ENCODE results near the gene UACA. TPM values are rescaled to one million over a fixed set of nuclear protein-coding genes. Genes with fewer than 3 reads are reported as not detected.

UACA gene
- total and polyA plus RNA-seq, 4 donors, result 9.2 to 195 (median 37.9) TPM

- WGBS, 2 donors, result 88 to 95% methylated on average over 4 of the region's 4 CpGs
- peaks cover 0 to 3% (median 0%) of the 10 kb centered on the region in 5 donors for H3K4me1 ChIP-seq (ENCODE audit: control insufficient read depth in 5 of 5, insufficient read depth in 5 of 5, low read length in 5 of 5)
- no peak for TF ChIP-seq CTCF (IDR thresholded peaks at IDR 0.05; ENCODE audit: control extremely low read depth, extremely low read depth)
- no peak overlapping the region for H3K27ac ChIP-seq (ENCODE audit: low read depth in 1 of 2, low read length in 1 of 2)
- no peaks in the 10 kb centered on the region for H3K9me3 ChIP-seq (ENCODE audit: control insufficient read depth in 4 of 4, insufficient read depth in 3 of 4, low read length in 3 of 4)
- ATAC-seq (ENCODE audit: insufficient read depth, low FRiP score) (no peak), DNase-seq (no peak)
- no peak overlapping the region for H3K9ac ChIP-seq (ENCODE audit: insufficient read depth in 1 of 2, low read length in 2 of 2)
- H3K36me3 ChIP-seq (ENCODE audit: control insufficient read depth in 4 of 4, insufficient read depth in 4 of 4, low read length in 4 of 4), result peaks cover 0 to 4% (median 1%) of the 10 kb centered on the region in 4 donors
- H3K27me3 ChIP-seq (ENCODE audit: control insufficient read depth in 3 of 3, insufficient read depth in 3 of 3, low read length in 2 of 3), result no peaks in the 10 kb centered on the region
- H3K4me3 ChIP-seq, result no peak overlapping the region
These were observed 109.9 kb downstream of the UACA start for GRCh38 chr15:70653426-70653825.

DNA sequence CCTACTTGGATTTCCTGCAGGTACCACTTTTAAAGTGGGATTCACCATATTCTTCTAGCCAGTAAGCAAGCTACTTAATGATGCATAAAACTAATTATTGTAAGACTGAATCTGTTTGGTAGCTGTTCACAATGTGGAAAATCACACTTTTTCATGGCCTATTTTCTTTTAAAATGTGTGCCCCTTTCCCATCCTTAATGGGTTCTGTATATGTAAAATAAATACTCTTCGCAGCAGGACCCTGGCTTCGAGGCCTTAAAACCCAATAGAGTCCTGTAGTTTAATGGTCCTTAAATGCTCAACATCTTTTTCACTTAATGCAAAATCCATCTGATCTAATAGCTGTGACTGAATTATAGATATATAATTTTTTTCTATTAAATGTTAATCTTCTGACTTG lies 111.0 kb downstream of the UACA start:
- Histone ChIP-seq H3K4me1 (ENCODE audit: control insufficient read depth in 5 of 5, insufficient read depth in 5 of 5, low read length in 5 of 5) (no peaks in the 10 kb centered on the region), H3K9me3 (ENCODE audit: control insufficient read depth in 4 of 4, insufficient read depth in 3 of 4, low read length in 3 of 4) (no peaks in the 10 kb centered on the region), H3K36me3 (ENCODE audit: control insufficient read depth in 4 of 4, insufficient read depth in 4 of 4, low read length in 4 of 4) (peaks cover 0 to 2% (median under 1%) of the 10 kb centered on the region in 4 donors), H3K4me3 (no peak overlapping the region), H3K9ac (ENCODE audit: insufficient read depth in 1 of 2, low read length in 2 of 2) (no peak overlapping the region), H3K27me3 (ENCODE audit: control insufficient read depth in 3 of 3, insufficient read depth in 3 of 3, low read length in 2 of 3) (no peaks in the 10 kb centered on the region), H3K27ac (ENCODE audit: low read depth in 1 of 2, low read length in 1 of 2) (no peak overlapping the region)
- TF ChIP-seq CTCF (IDR thresholded peaks at IDR 0.05; ENCODE audit: control extremely low read depth, extremely low read depth), result no peak
- ATAC-seq (ENCODE audit: insufficient read depth, low FRiP score) (no peak), DNase-seq (no peak)
- 94 to 95% methylated on average over 2 of the region's 2 CpGs for WGBS, 2 donors

DNA sequence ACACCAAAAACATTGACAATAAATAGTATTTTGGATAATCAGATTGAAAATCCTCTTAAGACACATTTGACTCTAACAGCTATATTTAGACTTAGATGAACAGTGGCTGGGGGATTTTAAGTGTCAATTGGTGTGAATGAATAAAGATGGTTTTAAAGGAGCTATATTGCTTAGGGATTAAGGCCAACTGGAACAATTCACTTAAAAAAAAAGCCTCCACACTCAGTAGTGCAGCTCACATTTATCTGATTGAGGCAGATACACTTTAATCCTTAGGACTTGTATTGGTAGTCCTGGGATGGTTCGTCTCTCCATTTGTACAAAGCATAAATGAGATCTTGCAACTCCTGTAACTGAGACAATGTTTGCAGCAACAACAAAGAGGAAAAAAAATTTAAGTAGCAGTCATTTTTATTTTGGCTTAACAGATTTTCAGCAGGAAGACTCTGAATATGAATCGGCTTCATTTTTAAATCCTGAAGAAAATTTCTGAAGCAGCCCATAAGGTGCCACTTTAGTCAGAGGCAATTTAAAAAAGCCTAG lies 112.0 kb downstream of the UACA start:
- Histone ChIP-seq H3K4me3 (no peak overlapping the region), H3K9ac (ENCODE audit: insufficient read depth in 1 of 2, low read length in 2 of 2) (no peak overlapping the region), H3K36me3 (ENCODE audit: control insufficient read depth in 4 of 4, insufficient read depth in 4 of 4, low read length in 4 of 4) (no peaks in the 10 kb centered on the region), H3K4me1 (ENCODE audit: control insufficient read depth in 5 of 5, insufficient read depth in 5 of 5, low read length in 5 of 5) (no peaks in the 10 kb centered on the region), H3K27ac (ENCODE audit: low read depth in 1 of 2, low read length in 1 of 2) (no peak overlapping the region), H3K9me3 (ENCODE audit: control insufficient read depth in 4 of 4, insufficient read depth in 3 of 4, low read length in 3 of 4) (no peaks in the 10 kb centered on the region), H3K27me3 (ENCODE audit: control insufficient read depth in 3 of 3, insufficient read depth in 3 of 3, low read length in 2 of 3) (no peaks in the 10 kb centered on the region)
- DNase-seq (no peak), ATAC-seq (ENCODE audit: insufficient read depth, low FRiP score) (no peak)
- TF ChIP-seq CTCF (IDR thresholded peaks at IDR 0.05; ENCODE audit: control extremely low read depth, extremely low read depth), result no peak
- WGBS, 2 donors, result 98% methylated on average over 2 of the region's 2 CpGs

All from lung (tissue), 12 donors.